HUES48 (cell line): ENCODE measurements around the gene NAT14.

ENCODE experiments used
- H3K27ac ChIP-seq: one replicate; pipeline ENCODE4 v1.7.0; 2013; ENCODE audit warnings: low read depth, low read length, inconsistent platforms
- H3K27me3 ChIP-seq: 2 replicates; pipeline ENCODE4 v1.6.1; 2013; ENCODE audit warnings: mild to moderate bottlenecking, low read length; ENCODE audit not compliant: control insufficient read depth, insufficient read depth
- H3K36me3 ChIP-seq: 2 replicates; pipeline ENCODE4 v1.6.1; 2013; ENCODE audit warnings: low read length; ENCODE audit not compliant: control insufficient read depth, insufficient read depth
- H3K4me1 ChIP-seq: 2 replicates; pipeline ENCODE4 v1.6.1; 2013; ENCODE audit warnings: mild to moderate bottlenecking, low read length; ENCODE audit not compliant: control insufficient read depth, insufficient read depth
- H3K4me3 ChIP-seq: 2 replicates; pipeline ENCODE4 v1.5.1; 2013; ENCODE audit warnings: mild to moderate bottlenecking, low read depth, low read length
- H3K9ac ChIP-seq: 2 replicates; pipeline ENCODE4 v1.6.1; 2013; ENCODE audit warnings: mild to moderate bottlenecking, low read depth, low read length, moderate library complexity
- H3K9me3 ChIP-seq: 2 replicates; pipeline ENCODE4 v1.6.1; 2013; ENCODE audit warnings: low read length; ENCODE audit not compliant: control insufficient read depth, insufficient read depth

Gene NAT14

DNA sequence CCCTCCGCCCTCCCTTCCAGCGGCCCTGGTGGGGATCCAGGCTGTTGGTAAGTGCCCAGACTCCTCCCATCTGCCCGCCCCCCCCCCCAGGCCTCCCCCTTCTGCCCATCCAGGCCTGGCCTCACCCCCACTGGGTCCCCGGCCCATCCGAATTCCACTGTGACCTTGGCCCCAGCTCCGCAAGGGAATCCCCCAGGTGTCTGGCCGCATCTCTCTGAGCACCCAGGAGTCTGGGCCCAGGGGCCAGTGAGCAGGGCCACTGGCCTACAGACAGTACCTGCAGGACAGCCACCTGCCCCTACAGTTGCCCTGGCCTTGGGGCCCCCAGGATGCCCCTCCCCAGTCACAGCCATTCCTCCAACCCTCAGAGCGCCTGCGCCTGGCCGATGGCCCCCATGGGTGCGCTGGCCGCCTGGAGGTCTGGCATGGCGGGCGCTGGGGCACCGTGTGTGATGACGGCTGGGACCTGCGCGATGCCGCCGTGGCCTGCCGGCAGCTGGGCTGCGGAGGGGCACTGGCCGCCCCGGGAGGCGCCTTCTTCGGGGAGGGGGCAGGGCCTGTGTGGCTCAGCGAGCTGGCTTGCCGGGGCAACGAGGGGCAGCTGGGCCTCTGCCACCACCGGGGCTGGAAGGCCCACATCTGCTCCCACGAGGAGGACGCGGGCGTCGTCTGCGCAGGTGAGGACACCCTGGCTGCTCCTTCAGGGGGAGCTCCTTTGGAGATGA, 4.2 kb downstream of the NAT14 start:
- no peaks in the 10 kb centered on the region for H3K27me3 ChIP-seq
- no peak overlapping the region for H3K27ac ChIP-seq
- peaks cover 34% of the 10 kb centered on the region for H3K4me1 ChIP-seq
- no peaks in the 10 kb centered on the region for H3K36me3 ChIP-seq
- H3K9ac ChIP-seq: no peak overlapping the region
- H3K4me3 ChIP-seq: no peak overlapping the region
- H3K9me3 ChIP-seq: no peaks in the 10 kb centered on the region

DNA sequence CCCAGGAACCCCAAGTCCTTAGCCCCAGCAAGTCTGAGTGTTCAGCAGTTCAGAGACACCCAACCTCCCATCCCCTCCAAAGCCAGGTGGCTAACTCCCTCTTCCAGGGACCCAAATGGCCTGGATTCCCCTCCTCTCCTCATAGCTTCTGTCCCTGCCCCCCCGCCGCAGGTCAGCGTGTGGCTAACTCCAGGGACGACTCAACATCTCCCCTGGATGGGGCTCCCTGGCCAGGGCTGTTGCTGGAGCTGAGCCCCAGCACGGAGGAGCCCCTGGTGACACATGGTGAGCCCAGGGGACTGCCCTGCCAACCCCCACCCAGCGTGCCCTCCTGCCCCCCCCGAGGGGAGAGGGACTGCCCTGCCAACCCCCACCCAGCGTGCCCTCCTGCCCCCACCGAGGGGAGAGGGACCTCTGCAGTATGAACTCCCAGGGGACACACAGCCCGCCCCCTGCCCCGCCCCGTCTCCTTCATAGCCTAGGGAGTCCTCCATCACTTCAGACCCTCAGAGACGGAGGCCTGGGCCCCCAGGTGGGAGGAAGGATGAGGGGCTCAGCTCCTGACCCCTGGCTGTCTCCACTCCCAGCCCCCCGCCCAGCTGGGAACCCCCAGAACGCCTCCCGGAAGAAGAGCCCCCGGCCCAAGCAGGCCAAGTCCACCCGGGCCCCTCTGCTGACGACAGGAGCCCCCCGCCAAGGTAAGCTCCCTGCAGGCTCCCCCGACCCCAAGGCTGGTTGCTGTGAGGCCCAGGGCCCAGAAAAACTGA, 4.9 kb downstream of the NAT14 start:
- no peaks in the 10 kb centered on the region for H3K27me3 ChIP-seq

DNA sequence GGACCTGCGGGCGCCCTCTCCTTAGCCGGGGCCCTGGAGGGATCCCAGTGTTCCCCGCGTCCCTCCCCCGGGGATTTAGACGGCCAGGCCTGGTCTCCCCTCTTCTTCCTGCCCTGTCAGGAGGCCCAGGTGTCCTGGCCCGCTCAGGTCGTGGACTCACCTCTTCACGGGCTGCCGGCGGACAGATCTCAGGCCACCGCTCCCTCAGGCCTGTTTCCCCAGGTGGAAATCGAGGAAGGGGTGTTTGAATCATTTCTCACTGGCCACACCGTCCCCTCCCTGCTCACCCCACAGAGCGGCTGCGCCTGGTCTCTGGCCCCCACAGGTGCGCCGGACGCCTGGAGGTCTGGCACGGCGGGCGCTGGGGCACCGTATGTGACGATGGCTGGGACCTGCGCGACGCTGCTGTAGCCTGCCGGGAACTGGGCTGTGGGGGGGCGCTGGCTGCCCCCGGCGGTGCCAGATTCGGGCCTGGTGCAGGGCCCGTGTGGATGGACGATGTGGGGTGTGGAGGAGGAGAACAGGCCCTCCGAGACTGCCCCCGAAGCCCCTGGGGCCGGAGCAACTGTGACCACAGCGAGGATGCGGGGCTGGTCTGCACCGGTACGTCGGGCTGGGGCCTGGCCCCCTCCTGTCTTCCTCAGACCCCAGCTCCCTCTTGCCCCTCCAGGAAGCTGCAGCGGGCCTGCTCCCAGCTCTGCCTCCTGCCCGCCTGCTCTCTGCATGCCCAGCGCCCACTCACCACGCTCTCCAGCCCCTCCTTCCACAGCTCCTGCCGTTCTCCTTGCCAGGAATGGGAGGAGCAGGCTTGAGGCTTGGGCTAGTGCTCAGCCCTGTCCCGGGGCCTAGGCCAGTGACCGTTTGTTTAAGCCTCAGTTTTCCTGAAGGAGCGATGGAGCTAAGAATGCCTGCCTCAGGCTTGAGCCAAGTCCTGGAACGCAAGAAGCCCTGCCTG, 5.8 kb downstream of the NAT14 start:
- no peak overlapping the region for H3K4me3 ChIP-seq
- no peaks in the 10 kb centered on the region for H3K9me3 ChIP-seq
- no peak overlapping the region for H3K27ac ChIP-seq
- H3K4me1 ChIP-seq: peaks cover 27% of the 10 kb centered on the region
- H3K9ac ChIP-seq: no peak overlapping the region
- no peaks in the 10 kb centered on the region for H3K27me3 ChIP-seq
- no peaks in the 10 kb centered on the region for H3K36me3 ChIP-seq

More for the DNA sequence above, 4.9 kb downstream of the NAT14 start:
- no peaks in the 10 kb centered on the region for H3K9me3 ChIP-seq
- peaks cover 30% of the 10 kb centered on the region for H3K4me1 ChIP-seq
- no peak overlapping the region for H3K9ac ChIP-seq
- H3K27ac ChIP-seq: no peak overlapping the region
- no peak overlapping the region for H3K4me3 ChIP-seq
- H3K36me3 ChIP-seq: no peaks in the 10 kb centered on the region

DNA sequence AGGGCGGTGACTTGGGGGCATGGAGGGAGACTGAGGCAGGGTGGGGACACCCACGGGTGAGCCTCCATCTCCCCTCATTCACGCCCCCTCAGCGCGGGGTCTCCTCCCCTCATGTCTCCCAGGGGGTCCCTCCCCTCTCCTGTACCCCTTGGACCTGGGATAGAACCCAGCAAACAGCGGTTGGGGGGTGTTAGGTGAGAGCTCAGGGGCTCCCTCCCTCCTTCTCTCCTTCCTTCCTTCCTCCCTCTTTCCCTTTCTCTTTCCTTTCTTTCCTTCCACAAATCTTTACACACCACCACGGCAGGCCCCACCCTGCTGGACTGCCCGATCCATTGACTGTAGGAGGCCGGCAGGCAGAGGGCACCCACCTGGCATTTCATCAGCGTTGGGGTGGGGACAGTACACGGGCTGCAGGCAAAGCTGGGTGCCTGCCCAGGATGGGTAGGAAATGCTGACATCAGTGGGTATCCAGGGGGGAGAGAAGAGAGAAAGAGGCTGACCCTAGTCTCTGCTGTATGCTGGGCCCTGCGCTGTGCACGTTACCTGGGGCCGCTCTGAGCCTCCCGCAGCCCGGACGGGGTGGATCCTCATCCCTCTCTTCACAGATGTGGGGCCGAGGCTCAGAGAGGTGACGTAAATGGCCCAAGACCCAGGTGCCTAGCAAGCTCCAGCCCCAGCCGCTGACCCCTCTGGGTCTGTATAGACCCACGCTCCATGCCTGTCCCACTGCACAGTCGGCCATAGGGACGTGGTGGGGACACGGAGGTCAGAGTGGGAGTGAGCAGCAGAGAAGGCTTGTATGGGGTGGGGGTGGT, 6.8 kb downstream of the NAT14 start:
- H3K27ac ChIP-seq: no peak overlapping the region
- peaks cover 23% of the 10 kb centered on the region for H3K4me1 ChIP-seq
- H3K27me3 ChIP-seq: no peaks in the 10 kb centered on the region
- no peak overlapping the region for H3K4me3 ChIP-seq
- H3K9ac ChIP-seq: no peak overlapping the region
- no peaks in the 10 kb centered on the region for H3K36me3 ChIP-seq
- no peaks in the 10 kb centered on the region for H3K9me3 ChIP-seq

DNA sequence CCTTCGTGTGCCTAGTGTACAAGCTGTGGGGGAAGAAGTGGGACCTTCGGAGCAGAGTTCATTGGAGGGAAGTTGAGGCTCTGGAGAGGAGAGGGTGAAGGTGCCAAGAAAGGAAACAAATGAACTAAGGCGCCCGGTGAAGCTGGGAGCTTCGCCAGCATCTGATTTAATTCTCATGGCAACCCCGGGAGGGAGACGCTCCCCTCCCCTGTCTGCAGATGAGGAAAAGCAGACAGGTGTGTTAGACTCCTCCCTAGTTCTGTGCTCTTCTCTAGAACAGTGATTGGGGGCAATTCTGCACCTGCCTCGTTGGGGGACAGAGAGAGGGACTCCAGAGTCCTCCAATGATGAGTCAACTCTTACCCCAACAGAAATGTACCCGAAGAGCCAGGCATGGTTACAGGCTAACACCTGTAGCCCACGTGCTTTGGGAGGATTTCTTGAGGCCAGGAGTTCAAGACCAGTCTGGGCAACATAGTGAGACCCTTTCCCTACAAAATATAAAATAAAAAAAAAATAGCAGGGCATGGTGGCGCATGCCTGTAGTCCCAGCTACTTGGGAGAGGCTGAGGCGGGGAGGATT, 7.5 kb downstream of the NAT14 start:
- Histone ChIP-seq H3K27ac (no peak overlapping the region), H3K4me1 (peaks cover 16% of the 10 kb centered on the region), H3K9me3 (no peaks in the 10 kb centered on the region), H3K4me3 (no peak overlapping the region), H3K36me3 (no peaks in the 10 kb centered on the region), H3K9ac (no peak overlapping the region), H3K27me3 (no peaks in the 10 kb centered on the region)

DNA sequence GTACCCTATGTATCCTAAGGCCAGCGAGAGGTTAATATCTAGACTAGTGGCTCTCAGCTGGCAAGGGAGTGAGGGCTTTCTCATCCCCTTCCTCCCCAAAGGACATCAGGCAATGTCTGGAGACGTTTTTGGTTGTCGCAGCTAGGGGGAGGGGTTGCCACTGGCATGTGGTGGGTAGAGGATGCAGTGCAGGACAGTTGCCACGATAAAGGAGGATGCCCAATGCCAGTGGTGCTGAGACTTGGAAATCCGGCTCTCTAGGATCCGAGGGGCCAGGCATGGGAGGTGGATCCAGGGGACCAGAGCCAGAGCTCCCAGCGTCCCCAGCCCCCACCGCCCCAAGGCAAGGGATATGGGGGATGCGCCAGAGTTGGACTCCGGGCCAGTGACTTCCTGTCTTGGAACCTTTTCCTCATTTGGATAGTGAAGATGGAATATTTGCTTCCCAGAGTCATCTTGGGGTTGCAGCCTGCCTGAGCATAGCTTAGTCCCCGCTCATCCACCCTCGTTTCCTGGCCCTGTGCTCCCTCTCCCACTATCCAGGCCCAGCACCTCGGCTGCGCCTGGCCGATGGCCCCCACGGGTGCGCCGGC, 8.2 kb downstream of the NAT14 start:
- no peak overlapping the region for H3K9ac ChIP-seq
- H3K36me3 ChIP-seq: no peaks in the 10 kb centered on the region
- no peaks in the 10 kb centered on the region for H3K27me3 ChIP-seq
- no peak overlapping the region for H3K27ac ChIP-seq
- no peaks in the 10 kb centered on the region for H3K9me3 ChIP-seq
- H3K4me3 ChIP-seq: no peak overlapping the region
- H3K4me1 ChIP-seq: peaks cover 11% of the 10 kb centered on the region

DNA sequence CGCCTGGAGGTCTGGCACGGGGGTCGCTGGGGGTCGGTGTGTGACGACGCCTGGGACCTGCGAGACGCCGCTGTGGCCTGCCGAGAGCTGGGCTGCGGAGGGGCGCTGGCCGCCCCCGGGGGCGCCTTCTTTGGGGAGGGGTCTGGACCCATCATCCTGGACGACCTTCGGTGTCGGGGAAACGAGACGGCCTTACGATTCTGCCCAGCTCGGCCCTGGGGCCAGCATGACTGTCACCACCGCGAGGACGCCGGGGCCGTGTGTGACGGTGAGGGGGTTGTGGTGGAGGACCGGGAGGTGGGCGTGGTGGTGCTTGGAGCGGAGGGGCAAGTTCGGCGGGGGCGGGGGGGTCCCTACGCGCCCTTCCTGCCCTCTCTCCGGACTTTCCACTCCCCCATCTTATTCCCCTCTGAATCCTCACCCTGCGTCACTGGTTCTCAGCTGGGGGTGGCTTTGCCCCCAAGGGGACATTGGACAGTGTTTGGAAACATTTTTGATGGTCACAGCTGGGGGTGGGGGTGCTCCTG, 8.7 kb downstream of the NAT14 start:
- Histone ChIP-seq H3K4me3 (no peak overlapping the region), H3K4me1 (peaks cover 8% of the 10 kb centered on the region), H3K9me3 (no peaks in the 10 kb centered on the region), H3K36me3 (no peaks in the 10 kb centered on the region), H3K9ac (no peak overlapping the region), H3K27ac (no peak overlapping the region), H3K27me3 (no peaks in the 10 kb centered on the region)

DNA sequence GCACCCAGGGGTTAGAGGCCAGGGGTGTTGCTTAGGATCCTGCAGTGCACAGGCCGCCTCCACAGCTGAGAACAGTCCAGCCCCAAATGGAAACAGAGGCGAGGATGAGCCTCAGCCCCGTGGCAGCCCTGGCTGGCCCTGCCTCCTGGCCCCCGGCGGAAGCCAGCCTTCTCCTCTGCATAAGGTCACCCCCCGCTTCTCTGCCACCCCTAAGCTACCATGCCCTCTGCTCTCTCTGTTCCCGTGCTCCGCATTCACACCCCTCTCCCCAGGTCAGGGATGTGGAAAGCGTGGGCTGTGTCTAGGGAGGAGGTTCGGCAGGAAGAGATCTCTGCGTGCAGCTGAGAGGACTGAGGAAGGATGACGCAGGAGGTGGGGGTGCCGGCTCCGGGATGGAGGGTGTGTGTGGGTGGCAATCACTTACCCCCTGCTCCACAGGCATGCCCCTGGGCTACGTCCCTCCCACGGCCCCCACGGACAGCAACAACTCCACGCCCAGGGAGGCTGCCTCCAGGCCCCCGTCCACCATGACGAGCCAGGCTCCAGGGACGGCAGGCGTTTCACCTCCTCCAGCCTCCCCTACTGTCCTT, 9.3 kb downstream of the NAT14 start:
- Histone ChIP-seq H3K27ac (no peak overlapping the region), H3K36me3 (no peaks in the 10 kb centered on the region), H3K4me1 (peaks cover 5% of the 10 kb centered on the region), H3K9ac (no peak overlapping the region), H3K4me3 (no peak overlapping the region), H3K9me3 (no peaks in the 10 kb centered on the region), H3K27me3 (no peaks in the 10 kb centered on the region)

DNA sequence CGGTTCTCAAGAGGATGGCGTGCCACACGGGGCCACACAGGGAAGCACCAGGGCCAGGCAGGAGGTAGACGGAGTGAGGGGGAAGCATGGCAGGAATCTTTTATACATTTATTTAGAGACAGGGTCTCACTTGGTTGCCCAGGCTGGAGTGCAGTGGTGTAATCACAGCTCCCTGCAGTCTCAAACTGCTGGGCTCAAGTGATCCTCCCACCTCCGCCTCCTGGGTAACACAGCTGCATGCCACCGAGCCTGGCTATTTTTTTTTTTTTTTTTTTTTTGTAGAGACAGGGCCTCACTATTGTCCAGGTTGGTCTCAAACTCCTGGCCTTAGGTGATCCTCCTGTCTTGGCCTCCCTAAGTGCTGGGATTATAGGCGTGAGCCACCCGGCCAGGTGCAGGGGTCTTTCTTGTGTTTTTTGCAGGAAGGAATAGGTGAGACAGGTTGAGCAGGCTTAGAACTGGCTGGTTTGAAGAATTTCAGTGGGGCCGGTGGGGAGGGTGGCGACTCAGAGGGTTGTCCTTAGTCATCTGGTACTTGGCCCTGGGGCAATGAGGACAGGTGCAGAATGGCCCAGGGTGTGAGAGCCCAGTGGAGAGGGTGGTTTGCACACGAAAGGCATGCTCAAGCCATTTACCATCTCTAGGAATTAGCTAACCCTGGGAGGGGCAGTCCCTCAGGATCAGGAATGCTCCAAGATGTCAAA, 10.8 kb downstream of the NAT14 start:
- Histone ChIP-seq H3K27me3 (no peaks in the 10 kb centered on the region), H3K36me3 (no peaks in the 10 kb centered on the region), H3K9ac (no peak overlapping the region), H3K4me3 (no peak overlapping the region), H3K9me3 (no peaks in the 10 kb centered on the region), H3K4me1 (no peaks in the 10 kb centered on the region; the same call in 1 of the 2 replicates), H3K27ac (no peak overlapping the region)
